Nephron progenitor cell (in vitro differentiated cells): ENCODE measurements around the gene YIPF7.

Experiments used
- DNase-seq: peaks from one replicate; pipeline ENCODE4 v3.0.0; 2021
- H3K27ac Mint-ChIP-seq: 2 replicates; pipeline ENCODE4 v1.8.0; 2021; ENCODE audit warnings: mild to moderate bottlenecking, moderate library complexity, mixed read lengths
- H3K27me3 Mint-ChIP-seq: 2 replicates; pipeline ENCODE4 v1.8.0; 2021; ENCODE audit warnings: mild to moderate bottlenecking, low read depth, mixed read lengths; ENCODE audit not compliant: poor library complexity
- H3K36me3 Mint-ChIP-seq: 2 replicates; pipeline ENCODE4 v1.8.0; 2021; ENCODE audit warnings: low read depth, mixed read lengths
- H3K4me1 Mint-ChIP-seq: 2 replicates; pipeline ENCODE4 v1.8.0; 2021; ENCODE audit warnings: mixed read lengths
- H3K4me3 Mint-ChIP-seq: 2 replicates; pipeline ENCODE4 v1.8.0; 2021; ENCODE audit warnings: mild to moderate bottlenecking, moderate library complexity, mixed read lengths
- H3K9me3 Mint-ChIP-seq: 2 replicates; pipeline ENCODE4 v1.8.0; 2021; ENCODE audit warnings: mild to moderate bottlenecking, moderate library complexity, mixed read lengths
- TF ChIP-seq, protein P1 (sequence below): fragments of 200-600 bp; sonication (generic); IDR thresholded peaks from 2 replicates; pipeline ENCODE4 v1.5.0; 2021; ENCODE audit warnings: antibody characterized with exemption

The YIPF7 gene

DNA sequence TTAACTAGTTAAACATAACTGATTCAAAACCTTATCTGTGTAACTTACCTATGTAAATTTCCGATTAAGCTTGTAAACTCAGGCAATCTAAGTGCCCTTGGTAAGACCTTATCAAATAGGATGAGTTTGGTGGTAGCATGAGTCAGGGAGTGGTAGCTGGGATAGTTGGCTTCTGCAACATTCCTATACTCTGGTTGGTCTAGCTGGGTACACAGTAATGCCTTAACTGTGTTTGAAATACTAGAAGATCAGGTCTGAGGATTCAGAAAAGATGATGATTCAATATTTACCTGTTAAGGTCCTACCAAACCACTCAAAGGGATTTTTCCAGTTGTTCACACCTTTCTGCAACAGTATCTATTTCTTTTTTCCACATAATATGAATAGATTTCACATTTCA is 5.3 kb downstream of the YIPF7 start:
- H3K27ac Mint-ChIP-seq = no peak overlapping the region
- peaks cover 25% of the 10 kb centered on the region for H3K9me3 Mint-ChIP-seq
- no peaks in the 10 kb centered on the region for H3K4me1 Mint-ChIP-seq
- DNase-seq = no peak
- H3K4me3 Mint-ChIP-seq = no peak overlapping the region
- peaks cover 3% of the 10 kb centered on the region for H3K27me3 Mint-ChIP-seq
- TF ChIP-seq, protein P1, sequence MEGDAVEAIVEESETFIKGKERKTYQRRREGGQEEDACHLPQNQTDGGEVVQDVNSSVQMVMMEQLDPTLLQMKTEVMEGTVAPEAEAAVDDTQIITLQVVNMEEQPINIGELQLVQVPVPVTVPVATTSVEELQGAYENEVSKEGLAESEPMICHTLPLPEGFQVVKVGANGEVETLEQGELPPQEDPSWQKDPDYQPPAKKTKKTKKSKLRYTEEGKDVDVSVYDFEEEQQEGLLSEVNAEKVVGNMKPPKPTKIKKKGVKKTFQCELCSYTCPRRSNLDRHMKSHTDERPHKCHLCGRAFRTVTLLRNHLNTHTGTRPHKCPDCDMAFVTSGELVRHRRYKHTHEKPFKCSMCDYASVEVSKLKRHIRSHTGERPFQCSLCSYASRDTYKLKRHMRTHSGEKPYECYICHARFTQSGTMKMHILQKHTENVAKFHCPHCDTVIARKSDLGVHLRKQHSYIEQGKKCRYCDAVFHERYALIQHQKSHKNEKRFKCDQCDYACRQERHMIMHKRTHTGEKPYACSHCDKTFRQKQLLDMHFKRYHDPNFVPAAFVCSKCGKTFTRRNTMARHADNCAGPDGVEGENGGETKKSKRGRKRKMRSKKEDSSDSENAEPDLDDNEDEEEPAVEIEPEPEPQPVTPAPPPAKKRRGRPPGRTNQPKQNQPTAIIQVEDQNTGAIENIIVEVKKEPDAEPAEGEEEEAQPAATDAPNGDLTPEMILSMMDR = no peak
- H3K36me3 Mint-ChIP-seq = no peaks in the 10 kb centered on the region

DNA sequence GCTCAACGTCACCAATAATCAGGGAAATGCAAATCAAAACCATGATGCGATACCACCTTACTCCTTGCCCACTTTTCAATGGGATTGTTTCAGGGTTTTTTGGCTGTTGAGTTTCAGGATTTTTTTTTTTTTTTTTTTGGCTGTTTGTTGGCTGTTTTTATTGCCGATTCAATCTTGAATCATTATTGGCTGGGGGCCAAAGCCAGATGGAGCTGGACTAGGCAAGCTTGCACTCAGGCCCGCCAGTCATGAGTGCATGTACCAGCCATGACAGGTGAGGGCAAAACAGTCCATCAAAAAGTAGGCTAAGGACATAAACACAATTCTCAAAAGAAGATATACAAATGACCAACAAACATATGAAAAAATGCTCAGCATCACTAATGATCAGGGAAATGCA is 13.3 kb downstream of the YIPF7 start:
- Mint-ChIP-seq H3K27ac (no peak overlapping the region), H3K4me1 (no peaks in the 10 kb centered on the region), H3K27me3 (peaks cover 2% of the 10 kb centered on the region), H3K9me3 (peaks cover 6% of the 10 kb centered on the region), H3K4me3 (no peak overlapping the region), H3K36me3 (no peaks in the 10 kb centered on the region)
- TF ChIP-seq, protein P1 = no peak
- DNase-seq = no peak

DNA sequence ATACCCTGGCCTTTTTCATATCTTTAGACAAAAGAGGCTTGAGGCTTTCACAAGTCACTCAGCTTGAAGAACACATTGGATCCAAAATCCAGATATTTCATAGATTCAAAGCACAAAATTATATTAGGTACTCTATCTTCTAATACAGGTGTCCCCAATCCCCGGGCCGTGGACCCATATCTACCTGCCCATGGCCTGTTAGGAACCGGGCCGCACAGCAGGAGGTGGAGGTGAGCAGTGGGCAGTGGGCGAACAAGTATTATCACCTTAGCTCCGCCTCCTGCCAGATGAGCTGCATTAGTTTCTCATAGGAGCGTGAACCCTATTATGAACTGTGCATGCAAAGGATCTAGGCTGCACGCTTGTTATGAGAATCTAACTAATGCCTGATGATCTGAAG is 18.7 kb downstream of the YIPF7 start:
- no peak overlapping the region for H3K27ac Mint-ChIP-seq
- TF ChIP-seq, protein P1 = no peak
- no peaks in the 10 kb centered on the region for H3K4me1 Mint-ChIP-seq
- no peaks in the 10 kb centered on the region for H3K36me3 Mint-ChIP-seq
- no peak for DNase-seq
- H3K4me3 Mint-ChIP-seq = no peak overlapping the region
- H3K27me3 Mint-ChIP-seq = no peaks in the 10 kb centered on the region
- H3K9me3 Mint-ChIP-seq = no peaks in the 10 kb centered on the region

- H3K27me3 Mint-ChIP-seq = no peaks in the 10 kb centered on the region
- no peaks in the 10 kb centered on the region for H3K4me1 Mint-ChIP-seq
- no peak for DNase-seq
- no peak overlapping the region for H3K4me3 Mint-ChIP-seq
- no peaks in the 10 kb centered on the region for H3K9me3 Mint-ChIP-seq
- TF ChIP-seq, protein P1 = no peak
- no peaks in the 10 kb centered on the region for H3K36me3 Mint-ChIP-seq
- H3K27ac Mint-ChIP-seq = no peak overlapping the region
Measured at GRCh38 chr4:44632089-44632488, 19.3 kb downstream of the YIPF7 start.

GRCh38 chr4:44629280-44629866 is 22.1 kb downstream of the YIPF7 start:
- Mint-ChIP-seq H3K36me3 (no peaks in the 10 kb centered on the region), H3K27ac (no peak overlapping the region), H3K4me1 (no peaks in the 10 kb centered on the region), H3K27me3 (no peaks in the 10 kb centered on the region), H3K9me3 (no peaks in the 10 kb centered on the region), H3K4me3 (no peak overlapping the region)
- TF ChIP-seq, protein P1 = peak; percentile 62
- DNase-seq = peak; percentile 33

DNA sequence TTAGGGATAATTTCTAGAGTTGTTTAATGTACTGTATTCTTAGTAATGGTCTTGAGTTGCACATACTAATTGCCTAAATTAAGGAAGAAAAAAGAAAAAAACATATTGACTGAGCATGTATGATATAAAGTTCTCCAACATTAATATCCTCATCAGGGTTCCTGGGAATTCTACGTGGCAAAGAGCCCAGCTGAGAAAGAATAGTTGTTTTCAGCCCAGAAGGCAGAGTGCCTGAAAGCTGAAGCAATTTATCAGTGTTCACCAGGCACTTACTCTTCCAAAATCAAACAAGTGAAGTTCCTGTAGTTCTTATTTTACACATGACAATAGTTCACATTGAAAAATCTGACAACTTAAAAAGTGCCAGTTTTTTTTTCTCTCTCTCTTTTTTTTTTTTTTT is 27.7 kb downstream of the YIPF7 start:
- no peak overlapping the region for H3K27ac Mint-ChIP-seq
- no peaks in the 10 kb centered on the region for H3K4me1 Mint-ChIP-seq
- no peak for DNase-seq
- TF ChIP-seq, protein P1 = no peak
- H3K36me3 Mint-ChIP-seq = no peaks in the 10 kb centered on the region
- H3K9me3 Mint-ChIP-seq = no peaks in the 10 kb centered on the region
- no peak overlapping the region for H3K4me3 Mint-ChIP-seq
- no peaks in the 10 kb centered on the region for H3K27me3 Mint-ChIP-seq
